HL-60 (cell line): ENCODE measurements around the gene BCAS3.

Experiments used
- CTCF ChIP-seq: IDR thresholded peaks from one replicate; pipeline ENCODE4 v1.5.1; 2011; ENCODE audit warnings: low read length, control low read depth, inconsistent platforms; ENCODE audit not compliant: insufficient read depth
- REST ChIP-seq: IDR thresholded peaks from 2 replicates; pipeline ENCODE4 v1.6.1; 2012; ENCODE audit warnings: low read depth; ENCODE audit not compliant: insufficient replicate concordance

- TF ChIP-seq CTCF, result no peak
- no peak for TF ChIP-seq REST
These were observed 744.6 kb downstream of the BCAS3 start for GRCh38 chr17:61422116-61422799.
